Neural cell (in vitro differentiated cells): ENCODE data around the gene IQSEC2. TPM values are rescaled to one million over a fixed set of nuclear protein-coding genes. Genes with fewer than 3 reads are reported as not detected.

Source experiments
- H2AFZ ChIP-seq: fragments of 200-600, 300-800 bp; sonication (generic), shearing (Covaris generic); 2 replicates; pipeline ENCODE4 v1.6.0; 2014; ENCODE audit warnings: low read depth, mild to moderate bottlenecking, antibody characterized with exemption, low read length, moderate library complexity
- H3F3A ChIP-seq: fragments of 200-600 bp; shearing (Covaris generic); 2 replicates; pipeline ENCODE4 v1.6.1; 2016; ENCODE audit warnings: mild to moderate bottlenecking, moderate library complexity, mixed read lengths, antibody characterized with exemption, low read length; ENCODE audit not compliant: insufficient read depth, poor library complexity, severe bottlenecking
- H3K27ac ChIP-seq: fragments of 200-600, 300-800 bp; sonication (generic), shearing (Covaris generic); 2 replicates; pipeline ENCODE4 v1.5.1; 2014; ENCODE audit warnings: mild to moderate bottlenecking, low read length, moderate library complexity
- H3K27me3 ChIP-seq: fragments of 300-800, 200-600 bp; sonication (generic), shearing (Covaris generic); 2 replicates; pipeline ENCODE4 v1.6.0; 2014; ENCODE audit warnings: mild to moderate bottlenecking, low read depth, low read length, moderate library complexity; ENCODE audit not compliant: insufficient read depth
- H3K36me3 ChIP-seq: fragments of 300-800, 200-600 bp; sonication (generic), shearing (Covaris generic); 2 replicates; pipeline ENCODE4 v1.5.1; 2014; ENCODE audit warnings: mild to moderate bottlenecking, antibody characterized with exemption, low read length, moderate library complexity; ENCODE audit not compliant: insufficient read depth
- H3K4me2 ChIP-seq: fragments of 300-800, 200-600 bp; sonication (generic), shearing (Covaris generic); 2 replicates; pipeline ENCODE4 v1.6.0; 2014; ENCODE audit warnings: mild to moderate bottlenecking, low read length
- H3K4me3 ChIP-seq: fragments of 300-800, 200-600 bp; sonication (generic), shearing (Covaris generic); 2 replicates; pipeline ENCODE4 v1.5.1; 2014; ENCODE audit warnings: mild to moderate bottlenecking, low read length, moderate library complexity
- H3K79me2 ChIP-seq: fragments of 200-600 bp; shearing (Covaris generic); replicated peaks from 2 replicates; pipeline ENCODE4 v1.6.0; 2014; ENCODE audit warnings: mild to moderate bottlenecking, low read length, moderate library complexity; ENCODE audit not compliant: insufficient read depth
- H3K9ac ChIP-seq: fragments of 300-800, 200-600 bp; sonication (generic), shearing (Covaris generic); 2 replicates; pipeline ENCODE4 v1.6.1; 2016; ENCODE audit warnings: mild to moderate bottlenecking, low read length, mixed read lengths
- H3K9me2 ChIP-seq: fragments of 200-600 bp; shearing (Covaris generic); 2 replicates; pipeline ENCODE4 v1.6.1; 2016; ENCODE audit warnings: mild to moderate bottlenecking, low read length, mixed read lengths; ENCODE audit not compliant: insufficient read depth
- H3K9me3 ChIP-seq: fragments of 200-600, 300-800 bp; sonication (generic), shearing (Covaris generic); 2 replicates; pipeline ENCODE4 v1.6.1; 2016; ENCODE audit warnings: mild to moderate bottlenecking, mixed run types, low read length, moderate library complexity, mixed read lengths
- H4K20me1 ChIP-seq: fragments of 200-600 bp; shearing (Covaris generic); 2 replicates; pipeline ENCODE4 v1.6.1; 2016; ENCODE audit warnings: mild to moderate bottlenecking, mixed run types; ENCODE audit not compliant: insufficient read depth
- EP300 ChIP-seq: fragments of 450-650 bp; conservative IDR thresholded peaks from 2 replicates; pipeline ENCODE4 v1.6.1; 2014; ENCODE audit warnings: antibody characterized with exemption, mild to moderate bottlenecking, moderate library complexity; ENCODE audit not compliant: poor library complexity, severe bottlenecking
- EZH2 ChIP-seq: fragments of 200-600, 300-800 bp; shearing (Covaris generic), sonication (generic); IDR thresholded peaks from 2 replicates; pipeline ENCODE4 v1.6.1; 2014; ENCODE audit warnings: antibody characterized with exemption, low read length, borderline replicate concordance, mild to moderate bottlenecking; ENCODE audit not compliant: insufficient read depth, poor library complexity, severe bottlenecking
- MXI1 ChIP-seq: fragments of 450-650 bp; conservative IDR thresholded peaks from 2 replicates; pipeline ENCODE4 v1.6.1; 2014; ENCODE audit warnings: antibody characterized with exemption, mild to moderate bottlenecking; ENCODE audit not compliant: poor library complexity, severe bottlenecking
- POLR2AphosphoS5 ChIP-seq: IDR thresholded peaks from 2 replicates; pipeline ENCODE4 v1.6.1; 2012
- RAD21 ChIP-seq: fragments of 450-650 bp; conservative IDR thresholded peaks from 2 replicates; pipeline ENCODE4 v1.6.1; 2014; ENCODE audit warnings: antibody characterized with exemption, mild to moderate bottlenecking, moderate library complexity
- SMC3 ChIP-seq: fragments of 450-650 bp; conservative IDR thresholded peaks from 2 replicates; pipeline ENCODE4 v1.6.1; 2014; ENCODE audit warnings: antibody characterized with exemption, mild to moderate bottlenecking, moderate library complexity; ENCODE audit not compliant: poor library complexity
- TAF1 ChIP-seq: IDR thresholded peaks from 2 replicates; pipeline ENCODE4 v1.6.1; 2012; ENCODE audit warnings: low read depth
- polyA plus RNA-seq: library from polyadenylated mRNA; depleted of rRNA; stranded (reverse); fragments of >200 nt; gene quantifications from 2 replicates; pipeline ENCODE4 v1.2.3, GENCODE V29; 2014
- TF ChIP-seq, protein P1 (sequence below): fragments of 450-650 bp; IDR thresholded peaks from 2 replicates; pipeline ENCODE4 v1.5.1; 2014; ENCODE audit warnings: antibody characterized with exemption, mild to moderate bottlenecking, moderate library complexity; ENCODE audit not compliant: poor library complexity, severe bottlenecking
- TF ChIP-seq, protein P2 (sequence below): IDR thresholded peaks from 2 replicates; pipeline ENCODE4 v1.6.1; 2012; ENCODE audit warnings: borderline replicate concordance

IQSEC2 gene
- polyA plus RNA-seq, 1 donor from 2014 or later: 2.4 TPM

DNA sequence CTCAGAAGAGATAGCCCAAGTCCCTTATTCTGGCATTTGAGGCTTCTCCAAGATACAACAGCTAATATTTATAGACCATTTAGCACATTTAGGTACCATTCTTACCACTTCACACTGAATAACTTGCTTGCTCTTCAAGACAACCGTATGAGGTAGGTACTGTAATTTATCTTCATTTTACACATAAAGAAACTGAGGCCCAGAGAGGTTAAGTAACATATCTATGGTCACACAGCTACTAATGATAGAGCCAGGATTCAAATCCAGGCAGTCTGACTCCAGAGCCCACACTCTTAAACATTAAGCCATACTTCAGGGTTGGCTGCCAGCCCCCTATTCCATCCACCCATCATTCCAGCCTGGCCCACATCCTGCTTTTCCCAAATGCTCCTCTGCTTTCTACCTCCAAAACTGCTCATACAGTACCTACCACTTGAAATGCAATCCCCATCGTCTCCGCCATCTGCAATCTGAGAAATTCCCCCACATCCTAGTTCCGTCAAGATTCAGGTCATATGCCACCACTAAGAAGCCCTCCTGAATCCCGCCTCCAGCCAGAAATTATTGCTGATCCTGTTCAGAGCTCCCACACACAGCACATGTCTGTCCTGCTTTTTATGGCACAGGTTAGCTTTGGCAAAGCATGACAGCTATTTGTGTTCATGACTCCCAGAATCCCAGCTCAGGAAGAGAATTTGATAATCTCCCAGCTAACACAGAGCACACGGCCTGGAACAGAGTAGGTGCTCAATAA is 23.5 kb downstream of the IQSEC2 start:
- H3K79me2 ChIP-seq: no peaks in the 10 kb centered on the region
- no peaks in the 10 kb centered on the region for H3K36me3 ChIP-seq
- H3K9me2 ChIP-seq: no peaks in the 10 kb centered on the region
- H3K27ac ChIP-seq: no peak overlapping the region
- H4K20me1 ChIP-seq: no peaks in the 10 kb centered on the region
- no peak overlapping the region for H3K4me2 ChIP-seq
- TF ChIP-seq EZH2 (no peak), POLR2AphosphoS5 (no peak), MXI1 (no peak), RAD21 (no peak)
- TF ChIP-seq, protein P1, sequence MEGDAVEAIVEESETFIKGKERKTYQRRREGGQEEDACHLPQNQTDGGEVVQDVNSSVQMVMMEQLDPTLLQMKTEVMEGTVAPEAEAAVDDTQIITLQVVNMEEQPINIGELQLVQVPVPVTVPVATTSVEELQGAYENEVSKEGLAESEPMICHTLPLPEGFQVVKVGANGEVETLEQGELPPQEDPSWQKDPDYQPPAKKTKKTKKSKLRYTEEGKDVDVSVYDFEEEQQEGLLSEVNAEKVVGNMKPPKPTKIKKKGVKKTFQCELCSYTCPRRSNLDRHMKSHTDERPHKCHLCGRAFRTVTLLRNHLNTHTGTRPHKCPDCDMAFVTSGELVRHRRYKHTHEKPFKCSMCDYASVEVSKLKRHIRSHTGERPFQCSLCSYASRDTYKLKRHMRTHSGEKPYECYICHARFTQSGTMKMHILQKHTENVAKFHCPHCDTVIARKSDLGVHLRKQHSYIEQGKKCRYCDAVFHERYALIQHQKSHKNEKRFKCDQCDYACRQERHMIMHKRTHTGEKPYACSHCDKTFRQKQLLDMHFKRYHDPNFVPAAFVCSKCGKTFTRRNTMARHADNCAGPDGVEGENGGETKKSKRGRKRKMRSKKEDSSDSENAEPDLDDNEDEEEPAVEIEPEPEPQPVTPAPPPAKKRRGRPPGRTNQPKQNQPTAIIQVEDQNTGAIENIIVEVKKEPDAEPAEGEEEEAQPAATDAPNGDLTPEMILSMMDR: no peak
- TF ChIP-seq, protein P2, sequence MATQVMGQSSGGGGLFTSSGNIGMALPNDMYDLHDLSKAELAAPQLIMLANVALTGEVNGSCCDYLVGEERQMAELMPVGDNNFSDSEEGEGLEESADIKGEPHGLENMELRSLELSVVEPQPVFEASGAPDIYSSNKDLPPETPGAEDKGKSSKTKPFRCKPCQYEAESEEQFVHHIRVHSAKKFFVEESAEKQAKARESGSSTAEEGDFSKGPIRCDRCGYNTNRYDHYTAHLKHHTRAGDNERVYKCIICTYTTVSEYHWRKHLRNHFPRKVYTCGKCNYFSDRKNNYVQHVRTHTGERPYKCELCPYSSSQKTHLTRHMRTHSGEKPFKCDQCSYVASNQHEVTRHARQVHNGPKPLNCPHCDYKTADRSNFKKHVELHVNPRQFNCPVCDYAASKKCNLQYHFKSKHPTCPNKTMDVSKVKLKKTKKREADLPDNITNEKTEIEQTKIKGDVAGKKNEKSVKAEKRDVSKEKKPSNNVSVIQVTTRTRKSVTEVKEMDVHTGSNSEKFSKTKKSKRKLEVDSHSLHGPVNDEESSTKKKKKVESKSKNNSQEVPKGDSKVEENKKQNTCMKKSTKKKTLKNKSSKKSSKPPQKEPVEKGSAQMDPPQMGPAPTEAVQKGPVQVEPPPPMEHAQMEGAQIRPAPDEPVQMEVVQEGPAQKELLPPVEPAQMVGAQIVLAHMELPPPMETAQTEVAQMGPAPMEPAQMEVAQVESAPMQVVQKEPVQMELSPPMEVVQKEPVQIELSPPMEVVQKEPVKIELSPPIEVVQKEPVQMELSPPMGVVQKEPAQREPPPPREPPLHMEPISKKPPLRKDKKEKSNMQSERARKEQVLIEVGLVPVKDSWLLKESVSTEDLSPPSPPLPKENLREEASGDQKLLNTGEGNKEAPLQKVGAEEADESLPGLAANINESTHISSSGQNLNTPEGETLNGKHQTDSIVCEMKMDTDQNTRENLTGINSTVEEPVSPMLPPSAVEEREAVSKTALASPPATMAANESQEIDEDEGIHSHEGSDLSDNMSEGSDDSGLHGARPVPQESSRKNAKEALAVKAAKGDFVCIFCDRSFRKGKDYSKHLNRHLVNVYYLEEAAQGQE: no peak
- no peak overlapping the region for H2AFZ ChIP-seq
- no peaks in the 10 kb centered on the region for H3K9me3 ChIP-seq
- no peak overlapping the region for H3K9ac ChIP-seq
- no peaks in the 10 kb centered on the region for H3F3A ChIP-seq
- no peaks in the 10 kb centered on the region for H3K27me3 ChIP-seq
- no peak overlapping the region for H3K4me3 ChIP-seq

DNA sequence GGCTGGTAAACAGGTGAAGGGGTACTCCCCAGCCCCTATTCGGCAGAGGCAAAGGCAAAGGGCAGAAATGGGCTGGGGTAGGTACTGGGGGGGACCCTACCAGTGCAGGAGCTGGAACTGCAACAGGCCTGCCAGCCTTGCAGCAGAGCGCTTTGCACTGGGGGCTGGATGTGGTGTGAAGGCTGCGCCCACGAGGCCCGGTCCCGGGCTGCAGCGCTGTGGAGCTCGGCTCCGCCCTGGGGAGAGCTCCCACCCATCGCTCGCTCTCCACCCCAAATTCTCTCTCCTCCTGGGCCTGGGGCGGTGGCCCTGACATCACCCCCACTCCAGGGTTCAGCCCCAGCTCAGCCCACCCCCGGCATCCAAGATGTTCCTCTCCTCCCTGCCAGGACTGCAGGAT is 24.2 kb downstream of the IQSEC2 start:
- TF ChIP-seq, protein P1: no peak
- TF ChIP-seq EZH2 (no peak), SMC3 (no peak), MXI1 (no peak), TAF1 (no peak), POLR2AphosphoS5 (no peak), EP300 (no peak), RAD21 (no peak)
- TF ChIP-seq, protein P2: no peak
- Histone ChIP-seq H3K79me2 (no peaks in the 10 kb centered on the region), H3K27ac (no peak overlapping the region), H3K27me3 (no peaks in the 10 kb centered on the region), H3K9me3 (no peaks in the 10 kb centered on the region), H3K36me3 (no peaks in the 10 kb centered on the region), H2AFZ (no peak overlapping the region), H3F3A (no peaks in the 10 kb centered on the region), H4K20me1 (no peaks in the 10 kb centered on the region), H3K4me3 (no peak overlapping the region), H3K4me2 (no peak overlapping the region), H3K9me2 (no peaks in the 10 kb centered on the region), H3K9ac (no peak overlapping the region)
